Coronary artery (tissue), 2 donors: ENCODE results near the gene ATP5F1D.

Experiments
- DNase-seq: peaks from one replicate; pipeline ENCODE4 v3.0.0-alpha.2; 2017; ENCODE audit warnings: low spot score
- H3K27ac ChIP-seq, 2 donors: fragments of 200-600 bp; sonication (generic); one replicate each; pipeline ENCODE4 v1.5.1; 2016 to 2019
- H3K4me3 ChIP-seq: fragments of 200-600 bp; sonication (generic); 2 replicates; pipeline ENCODE4 v1.5.1; 2016; ENCODE audit warnings: mild to moderate bottlenecking, moderate library complexity
- CTCF ChIP-seq: fragments of 200-600 bp; sonication (generic); IDR thresholded peaks from one replicate; pipeline ENCODE4 v1.5.1; 2019; ENCODE audit warnings: antibody characterized with exemption

The ATP5F1D gene

DNA sequence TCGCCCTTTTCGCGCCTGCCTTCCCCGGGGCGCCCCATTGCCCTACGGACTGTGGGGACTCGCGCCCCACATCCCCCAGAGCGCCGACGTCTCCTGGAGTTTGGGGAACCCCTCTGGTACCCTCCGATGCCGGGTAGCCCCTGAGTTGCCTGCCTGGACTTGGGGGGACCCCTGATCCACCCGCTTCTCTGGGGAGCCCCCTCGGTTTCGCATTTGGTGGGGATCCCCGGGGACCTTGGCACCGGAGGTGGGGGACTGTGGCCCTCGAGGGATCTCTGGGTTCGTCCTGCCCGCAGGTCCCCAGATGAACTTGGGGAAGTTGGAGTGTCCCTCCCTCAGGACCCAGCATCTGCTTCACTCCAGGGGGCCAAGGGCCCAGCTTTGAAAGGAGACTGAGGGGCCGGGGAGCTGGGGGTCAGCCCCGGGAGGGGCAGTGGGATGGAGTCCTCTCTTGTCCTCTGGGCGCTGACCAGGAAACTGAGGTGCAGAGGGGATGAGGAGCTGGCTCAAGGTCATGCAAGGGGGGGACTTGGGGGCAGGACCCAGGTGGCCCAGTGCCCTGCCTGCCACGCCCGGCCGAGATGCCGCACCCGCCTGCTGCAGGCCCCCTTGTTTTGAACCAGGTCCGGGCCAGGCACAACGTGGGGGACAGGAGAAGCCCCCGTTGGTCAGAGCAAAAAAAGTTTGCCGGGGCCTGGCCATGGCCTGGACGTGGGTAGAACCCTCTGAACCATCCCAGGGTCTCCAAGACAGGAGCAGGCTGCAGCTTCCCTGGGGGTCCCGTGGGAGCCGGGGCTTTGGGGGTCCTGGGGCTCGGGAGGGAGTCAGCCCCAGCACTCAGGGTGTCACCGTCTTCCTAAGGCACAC lies 45.2 kb downstream of the ATP5F1D start:
- no peak for TF ChIP-seq CTCF
- no peak overlapping the region for H3K4me3 ChIP-seq
- H3K27ac ChIP-seq, result no peak overlapping the region
- DNase-seq, result no peak

DNA sequence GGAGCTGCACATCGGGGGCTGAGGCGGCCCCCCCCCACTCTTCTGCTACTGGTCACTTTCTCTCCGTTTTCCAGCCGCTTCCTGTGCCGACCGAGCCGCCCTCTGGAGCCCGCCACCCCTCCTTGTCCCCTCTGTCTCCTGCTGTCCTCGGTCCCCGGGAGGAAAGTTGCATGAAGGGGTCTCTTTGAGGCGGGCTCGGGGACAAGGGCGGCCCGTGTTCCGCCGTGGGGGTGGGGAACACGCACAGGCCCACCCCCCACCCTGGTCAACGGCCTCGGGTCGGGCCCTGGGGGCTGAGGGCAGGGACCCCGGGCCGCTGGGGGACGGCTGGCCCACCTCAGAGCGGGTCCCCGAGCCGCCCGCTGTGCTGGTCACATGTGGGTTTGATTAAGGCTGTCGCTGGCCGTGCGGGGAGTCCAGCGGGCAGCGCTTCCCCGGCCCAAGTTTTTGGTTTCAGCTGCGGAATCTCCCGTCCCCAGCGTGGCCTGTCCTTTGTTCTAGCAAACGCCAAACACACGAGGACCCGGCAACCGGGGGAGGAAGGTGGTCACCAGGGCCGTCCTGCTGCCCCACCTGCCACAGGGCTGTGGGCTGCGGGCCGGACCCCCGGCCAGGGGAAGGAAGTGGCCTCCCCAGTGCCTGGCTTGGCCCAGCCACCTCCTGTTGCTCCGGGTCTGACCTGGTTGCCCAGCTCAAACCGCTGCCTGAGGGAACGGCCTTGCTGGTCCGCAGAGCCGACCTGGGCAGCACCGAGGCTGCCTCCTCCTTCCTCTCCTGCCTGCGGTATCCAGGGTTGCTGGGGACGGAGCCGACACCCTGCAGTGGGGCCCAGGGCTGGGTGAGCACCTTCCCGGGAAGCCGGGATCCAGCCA lies 46.0 kb downstream of the ATP5F1D start:
- no peak for DNase-seq
- no peak for TF ChIP-seq CTCF
- H3K27ac ChIP-seq, result no peak overlapping the region
- no peak overlapping the region for H3K4me3 ChIP-seq

DNA sequence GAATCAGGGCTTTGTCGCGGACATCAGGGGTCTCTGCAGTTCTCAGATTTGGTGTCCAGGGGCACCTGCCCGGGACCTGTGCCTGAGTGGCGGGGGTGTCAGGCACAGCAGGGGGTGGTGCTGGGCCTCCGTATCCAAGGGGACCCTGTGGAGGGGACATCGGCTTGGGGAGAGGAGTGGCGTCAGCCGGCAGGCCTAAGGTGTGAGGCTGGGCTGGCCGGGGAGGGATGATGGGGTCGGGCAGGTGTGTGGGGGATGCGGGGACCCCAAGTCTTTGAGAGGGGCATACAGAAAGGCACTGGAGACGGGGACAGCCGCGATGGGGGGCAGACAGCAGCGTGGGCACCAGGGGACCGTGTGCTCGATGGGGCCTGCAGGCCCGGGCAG lies 46.7 kb downstream of the ATP5F1D start:
- TF ChIP-seq CTCF, result no peak
- no peak for DNase-seq
- H3K4me3 ChIP-seq, result no peak overlapping the region
- no peak overlapping the region for H3K27ac ChIP-seq

- DNase-seq, result no peak
- H3K27ac ChIP-seq, result no peak overlapping the region
- H3K4me3 ChIP-seq, result no peak overlapping the region
- TF ChIP-seq CTCF, result no peak
These were observed 47.5 kb downstream of the ATP5F1D start for GRCh38 chr19:1288833-1289685.

GRCh38 chr19:1289686-1290025 lies 48.1 kb downstream of the ATP5F1D start:
- TF ChIP-seq CTCF, result no peak
- DNase-seq, result no peak
- Histone ChIP-seq H3K27ac (no peak overlapping the region), H3K4me3 (no peak overlapping the region)

DNA sequence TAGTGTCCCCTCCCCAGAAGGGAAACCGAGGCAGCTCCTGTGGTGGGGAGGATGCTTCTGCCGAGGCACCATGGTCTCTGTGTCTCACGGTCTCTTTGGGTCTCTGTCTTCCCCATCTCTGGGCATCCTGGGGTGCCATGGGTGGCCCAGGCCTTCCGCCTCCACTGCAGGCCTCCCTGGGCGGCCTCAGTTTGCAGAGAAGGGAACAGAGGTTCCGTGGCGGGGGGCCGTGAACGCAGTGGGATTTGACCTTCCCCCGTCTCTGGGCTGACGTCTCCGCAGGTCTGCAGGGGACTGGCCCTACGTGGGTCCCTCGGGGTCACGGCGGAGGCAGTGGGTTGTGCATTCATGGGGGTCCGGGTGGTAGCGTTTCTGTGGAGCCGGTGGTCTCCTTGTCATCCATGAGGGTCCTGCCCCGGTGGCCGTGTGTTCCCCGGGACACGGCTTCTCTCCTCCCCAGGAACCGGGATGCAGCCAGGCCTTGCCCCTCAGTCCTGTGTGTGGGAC lies 48.7 kb downstream of the ATP5F1D start:
- Histone ChIP-seq H3K4me3 (no peak overlapping the region), H3K27ac (no peak overlapping the region)
- DNase-seq, result no peak
- TF ChIP-seq CTCF, result no peak
